Transverse colon (tissue), 4 donors: ENCODE measurements around the gene AIG1. TPM values are rescaled to one million over a fixed set of nuclear protein-coding genes. Genes with fewer than 3 reads are reported as not detected.

ENCODE experiments used
- DNase-seq: peaks from one replicate; pipeline ENCODE4 v3.0.0-alpha.2; 2019
- H3K27ac ChIP-seq, 4 donors: fragments of 200-600 bp; sonication (generic); 2 replicates each; pipeline ENCODE4 v1.5.1; 2016 to 2018; ENCODE audit warnings: inconsistent platforms in 4 of 4
- H3K27me3 ChIP-seq: fragments of 200-600 bp; sonication (generic); 2 replicates; pipeline ENCODE4 v1.5.1; 2017; ENCODE audit warnings: inconsistent platforms
- H3K36me3 ChIP-seq, 4 donors: fragments of 200-600 bp; sonication (generic); 2 replicates each; pipeline ENCODE4 v1.5.1; 2017 to 2019; ENCODE audit warnings: inconsistent platforms in 4 of 4
- H3K4me1 ChIP-seq, 4 donors: fragments of 200-600 bp; sonication (generic); 2 replicates each; pipeline ENCODE4 v1.5.1; 2017 to 2020; ENCODE audit warnings: inconsistent platforms in 4 of 4
- H3K4me3 ChIP-seq, 4 donors: fragments of 200-600 bp; sonication (generic); 1 replicate in 1 of 4; 2 replicates in 3 of 4; pipeline versions ENCODE4 v1.5.1 to v1.6.1; 2017 to 2019; ENCODE audit warnings: inconsistent platforms in 4 of 4
- H3K9me3 ChIP-seq, 2 donors: fragments of 200-600 bp; sonication (generic); 2 replicates each; pipeline ENCODE4 v1.5.1; 2017 to 2019; ENCODE audit warnings: inconsistent platforms in 2 of 2
- CTCF ChIP-seq, 5 experiments: fragments of 200-600 bp in 3 of 5; fragments of 450-650 bp in 2 of 5; sonication (generic) in 3 of 5; IDR thresholded peaks; 1 replicate in 2 of 5; 2 replicates in 3 of 5; pipeline ENCODE4 v1.5.1; 2016 to 2017; ENCODE audit warnings: antibody characterized with exemption in 5 of 5, inconsistent platforms in 3 of 5, mild to moderate bottlenecking in 2 of 5, moderate library complexity in 1 of 5
- EP300 ChIP-seq: sonication (generic); formaldehyde crosslinking; IDR thresholded peaks from one replicate; pipeline ENCODE4 v1.6.1; 2017; ENCODE audit warnings: antibody characterized with exemption, low read depth
- POLR2A ChIP-seq: fragments of 450-650 bp; IDR thresholded peaks from one replicate; pipeline ENCODE4 v1.6.1; 2016; ENCODE audit warnings: antibody characterized with exemption, mild to moderate bottlenecking, moderate library complexity
- POLR2AphosphoS5 ChIP-seq, 3 donors: sonication (generic); formaldehyde crosslinking; IDR thresholded peaks; one replicate each; pipeline ENCODE4 v1.6.1; 2016; ENCODE audit warnings: antibody characterized with exemption in 3 of 3
- WGBS, 2 donors: methylation state at CpG; one replicate each; pipeline ENCODE4 v1.1.5; 2018; ENCODE audit warnings: low coverage in 1 of 2; 5-methylcytosine and 5-hydroxymethylcytosine counted together
- in situ Hi-C, 4 donors: fragments of 200-750 bp; cut with MboI; loops; one replicate each; pipeline versions ENCODE4 v1.15.0 to v1.15.1; 2017; ENCODE audit warnings: low sequenced_read_pairs in 3 of 4, low pct_ligation_motif_present in 1 of 4, low pct_unique_long_range_greater_than_20kb in 1 of 4
- intact Hi-C: fragments of 100-400 bp; cut with DNase I; formaldehyde crosslinking; loops from one replicate; pipeline ENCODE4 v1.15.1; 2023; ENCODE audit warnings: low total_unique reads
- total RNA-seq, 4 donors: library from RNA; depleted of rRNA; stranded (reverse); fragments of >200 nt; gene quantifications; one replicate each; pipeline ENCODE4 v1.1.0, GENCODE V29; 2016

The AIG1 gene
- total RNA-seq, 4 donors from 2014 or later, result 16.5 to 38.2 (median 21.6) TPM

GRCh38 chr6:143052282-143052681 lies 8.4 kb upstream of the AIG1 start:
- WGBS, 2 donors, result 83 to 100% methylated on average over 1 to 5 of the region's 5 CpGs
- in situ Hi-C loops (no loop called here), intact Hi-C loops (no loop called here)

GRCh38 chr6:143053856-143054255 lies 6.8 kb upstream of the AIG1 start:
- Histone ChIP-seq H3K27ac (no peak overlapping the region), H3K36me3 (no peaks in the 10 kb centered on the region), H3K9me3 (no peaks in the 10 kb centered on the region), H3K4me1 (no peaks in the 10 kb centered on the region), H3K4me3 (no peak overlapping the region), H3K27me3 (no peaks in the 10 kb centered on the region)
- DNase-seq, result no peak
- intact Hi-C loops (no loop called here), in situ Hi-C loops (no loop called here)
- no peak for TF ChIP-seq CTCF (IDR thresholded peaks at IDR 0.05)
- no peak for TF ChIP-seq POLR2A
- TF ChIP-seq POLR2AphosphoS5 (IDR thresholded peaks at IDR 0.05), result no peak
- TF ChIP-seq EP300, result no peak
- 88% methylated on average over 3 of the region's 3 CpGs; no CpG with 5 or more reads in 1 of the 2 donors for WGBS, 2 donors

More at GRCh38 chr6:143052282-143052681, 8.4 kb upstream of the AIG1 start:
- no peaks in the 10 kb centered on the region for H3K9me3 ChIP-seq
- H3K36me3 ChIP-seq, result no peaks in the 10 kb centered on the region
- no peak for TF ChIP-seq EP300
- TF ChIP-seq POLR2AphosphoS5 (IDR thresholded peaks at IDR 0.05), result no peak
- TF ChIP-seq CTCF (IDR thresholded peaks at IDR 0.05), result no peak
- no peak for TF ChIP-seq POLR2A
- H3K4me1 ChIP-seq, result no peaks in the 10 kb centered on the region
- H3K4me3 ChIP-seq, result no peak overlapping the region
- H3K27me3 ChIP-seq, result no peaks in the 10 kb centered on the region
- DNase-seq, result no peak
- no peak overlapping the region for H3K27ac ChIP-seq

GRCh38 chr6:143054329-143054728 lies 6.4 kb upstream of the AIG1 start:
- WGBS, 2 donors, result 95 to 100% methylated on average over 1 to 2 of the region's 2 CpGs
- intact Hi-C loops, result no loop called here

DNA sequence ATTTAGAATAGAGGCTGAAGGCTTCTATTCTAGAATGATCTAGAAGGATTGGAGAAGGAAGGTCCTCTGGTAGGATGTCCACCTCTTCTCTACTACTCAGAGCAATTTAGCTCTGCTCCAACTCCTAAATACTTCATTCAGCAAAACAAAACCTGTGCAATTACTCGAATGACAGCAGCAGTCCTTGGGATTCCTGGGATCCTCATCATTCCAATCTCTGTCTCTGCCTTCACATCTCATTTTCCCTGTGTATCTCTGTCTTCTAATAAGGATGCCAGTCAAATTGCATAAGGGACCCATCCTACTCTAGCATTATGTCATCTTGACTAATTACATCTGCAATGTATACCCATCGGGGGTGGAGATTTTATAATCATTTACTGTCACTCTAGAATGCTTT lies 5.5 kb upstream of the AIG1 start:
- TF ChIP-seq POLR2A (no peak), POLR2AphosphoS5 (IDR thresholded peaks at IDR 0.05) (no peak), CTCF (IDR thresholded peaks at IDR 0.05) (no peak), EP300 (no peak)
- in situ Hi-C loops (no loop called here), intact Hi-C loops (no loop called here)
- Histone ChIP-seq H3K4me3 (no peak overlapping the region), H3K36me3 (no peaks in the 10 kb centered on the region), H3K27me3 (no peaks in the 10 kb centered on the region), H3K9me3 (no peaks in the 10 kb centered on the region), H3K27ac (no peak overlapping the region), H3K4me1 (peaks cover 0 to 7% (median 2%) of the 10 kb centered on the region in 4 donors)
- 90 to 100% methylated on average over 2 of the region's 2 CpGs for WGBS, 2 donors
- DNase-seq, result no peak

More at GRCh38 chr6:143054329-143054728, 6.4 kb upstream of the AIG1 start:
- H3K27me3 ChIP-seq, result no peaks in the 10 kb centered on the region
- TF ChIP-seq POLR2AphosphoS5 (IDR thresholded peaks at IDR 0.05), result no peak
- in situ Hi-C loops, result no loop called here
- H3K9me3 ChIP-seq, result no peaks in the 10 kb centered on the region
- H3K36me3 ChIP-seq, result no peaks in the 10 kb centered on the region
- H3K4me3 ChIP-seq, result no peak overlapping the region
- no peak overlapping the region for H3K27ac ChIP-seq
- no peak for DNase-seq
- peaks cover 0 to under 1% (median 0%) of the 10 kb centered on the region in 4 donors for H3K4me1 ChIP-seq

- no peak overlapping the region for H3K4me3 ChIP-seq
- no peak overlapping the region for H3K27ac ChIP-seq
- no peak for TF ChIP-seq POLR2A
- no peak for TF ChIP-seq EP300
- in situ Hi-C loops, result no loop called here
- H3K4me1 ChIP-seq, result peaks cover 0 to 7% (median 2%) of the 10 kb centered on the region in 4 donors
- H3K9me3 ChIP-seq, result no peaks in the 10 kb centered on the region
- intact Hi-C loops, result no loop called here
- 87 to 96% methylated on average over 4 of the region's 4 CpGs for WGBS, 2 donors
- no peaks in the 10 kb centered on the region for H3K36me3 ChIP-seq
- no peaks in the 10 kb centered on the region for H3K27me3 ChIP-seq
- DNase-seq, result no peak
Measured at GRCh38 chr6:143055891-143056290, 4.8 kb upstream of the AIG1 start.
